Measurements from ENCODE around the gene MALRD1. TPM values are rescaled to one million over a fixed set of nuclear protein-coding genes. Genes with fewer than 3 reads are reported as not detected.

Gene MALRD1
- total RNA-seq, 1 experiment from 2014 or later: 8.2 TPM

GRCh38 chr10:19756919-19757318 lies 708.3 kb downstream of the MALRD1 start:
- no peaks in the 10 kb centered on the region for H3K36me3 Mint-ChIP-seq (ENCODE audit: insufficient read depth, unreplicated experiment)
- no peaks in the 10 kb centered on the region for H3K9me3 Mint-ChIP-seq (ENCODE audit: unreplicated experiment)
- CTCF ChIA-PET: no interaction called here
- Histone ChIP-seq H3K4me3 (ENCODE audit: low read depth, low read length) (no peak overlapping the region), H3K9me3 (0 out of 2 replicates have a peak, but pooled peaks cover under 1% of the 10 kb centered on the region), H3K4me1 (no peaks in the 10 kb centered on the region), H3K36me3 (ENCODE audit: control insufficient read depth, insufficient read depth, low read length) (no peaks in the 10 kb centered on the region), H3K27me3 (replicated peaks; ENCODE audit: control insufficient read depth, insufficient read depth, low read length) (no peaks in the 10 kb centered on the region)
- no peaks in the 10 kb centered on the region for H3K27me3 Mint-ChIP-seq (ENCODE audit: insufficient read depth, unreplicated experiment)
- H3K4me1 Mint-ChIP-seq (ENCODE audit: low read depth, unreplicated experiment): no peaks in the 10 kb centered on the region
- POLR2A ChIA-PET: no interaction called here
- no peak overlapping the region for H3K27ac Mint-ChIP-seq (ENCODE audit: unreplicated experiment)
- TF ChIP-seq CTCF (IDR thresholded peaks at IDR 0.05; ENCODE audit: insufficient read depth in 1 of 2, low read depth in 1 of 2, low read length in 1 of 2, severe bottlenecking in 1 of 2, unreplicated experiment in 1 of 2): no peak
- H3K4me3 Mint-ChIP-seq (ENCODE audit: unreplicated experiment): no peak overlapping the region
- BruUV-seq (replicated peaks): no TSS peak
- DNase-seq: no peak
- intact Hi-C loops (cut with micrococcal nuclease; ENCODE audit: unreplicated experiment): no loop called here

- no peaks in the 10 kb centered on the region for H3K27me3 Mint-ChIP-seq (ENCODE audit: insufficient read depth, unreplicated experiment)
Measured at GRCh38 chr10:19762026-19762425, 713.4 kb downstream of the MALRD1 start.

GRCh38 chr10:19764111-19764510 lies 715.5 kb downstream of the MALRD1 start:
- ChIA-PET POLR2A (no interaction called here), CTCF (no interaction called here)
- Histone ChIP-seq H3K9me3 (no peaks in the 10 kb centered on the region), H3K4me3 (ENCODE audit: low read depth, low read length) (no peak overlapping the region), H3K27me3 (replicated peaks; ENCODE audit: control insufficient read depth, insufficient read depth, low read length) (no peaks in the 10 kb centered on the region), H3K4me1 (no peaks in the 10 kb centered on the region), H3K36me3 (ENCODE audit: control insufficient read depth, insufficient read depth, low read length) (no peaks in the 10 kb centered on the region)
- no peak overlapping the region for H3K4me3 Mint-ChIP-seq (ENCODE audit: unreplicated experiment)
- intact Hi-C loops (cut with micrococcal nuclease; ENCODE audit: unreplicated experiment): no loop called here
- no peaks in the 10 kb centered on the region for H3K9me3 Mint-ChIP-seq (ENCODE audit: unreplicated experiment)
- H3K4me1 Mint-ChIP-seq (ENCODE audit: low read depth, unreplicated experiment): peaks cover 9% of the 10 kb centered on the region
- TF ChIP-seq CTCF (IDR thresholded peaks at IDR 0.05; ENCODE audit: insufficient read depth in 1 of 2, low read depth in 1 of 2, low read length in 1 of 2, severe bottlenecking in 1 of 2, unreplicated experiment in 1 of 2): no peak
- no TSS peak for BruUV-seq (replicated peaks)
- no peak for DNase-seq
- no peaks in the 10 kb centered on the region for H3K27me3 Mint-ChIP-seq (ENCODE audit: insufficient read depth, unreplicated experiment)
- H3K27ac Mint-ChIP-seq (ENCODE audit: unreplicated experiment): no peak overlapping the region
- H3K36me3 Mint-ChIP-seq (ENCODE audit: insufficient read depth, unreplicated experiment): no peaks in the 10 kb centered on the region

More at GRCh38 chr10:19762026-19762425, 713.4 kb downstream of the MALRD1 start:
- Mint-ChIP-seq H3K36me3 (ENCODE audit: insufficient read depth, unreplicated experiment) (no peaks in the 10 kb centered on the region), H3K27ac (ENCODE audit: unreplicated experiment) (no peak overlapping the region), H3K9me3 (ENCODE audit: unreplicated experiment) (no peaks in the 10 kb centered on the region), H3K4me1 (ENCODE audit: low read depth, unreplicated experiment) (no peaks in the 10 kb centered on the region), H3K4me3 (ENCODE audit: unreplicated experiment) (no peak overlapping the region)
- H3K27me3 ChIP-seq (replicated peaks; ENCODE audit: control insufficient read depth, insufficient read depth, low read length): no peaks in the 10 kb centered on the region
- H3K4me1 ChIP-seq: no peaks in the 10 kb centered on the region
- no peaks in the 10 kb centered on the region for H3K9me3 ChIP-seq
- ChIA-PET CTCF (no interaction called here), POLR2A (no interaction called here)
- no TSS peak for BruUV-seq (replicated peaks)
- DNase-seq: no peak
- H3K36me3 ChIP-seq (ENCODE audit: control insufficient read depth, insufficient read depth, low read length): no peaks in the 10 kb centered on the region
- no peak overlapping the region for H3K4me3 ChIP-seq (ENCODE audit: low read depth, low read length)
- intact Hi-C loops (cut with micrococcal nuclease; ENCODE audit: unreplicated experiment): no loop called here
- no peak for TF ChIP-seq CTCF (IDR thresholded peaks at IDR 0.05; ENCODE audit: insufficient read depth in 1 of 2, low read depth in 1 of 2, low read length in 1 of 2, severe bottlenecking in 1 of 2, unreplicated experiment in 1 of 2)
